Measurements from ENCODE around the gene IQGAP3.
"Not testable (repeated sequence)": the region's sequence is repeated elsewhere in the genome, so short reads cannot be mapped to it uniquely, and the experiment has no call there.

IQGAP3 gene

GRCh38 chr1:156591432-156592157, 19.2 kb upstream of the IQGAP3 start, which contains the start of gene NAXE:
Gene NAXE, plus strand, starts transcription at chr1:156591776. Its CDS starts 29 bp downstream, at chr1:156591805.
- peak within 1 kb of the TSS; percentile 80 for H3K4me3 ChIP-seq (ENCODE audit: low read length)
- no peak for TF ChIP-seq EZH2phosphoT487 (IDR thresholded peaks at IDR 0.05; ENCODE audit: low read depth)
- TF ChIP-seq, protein P1, sequence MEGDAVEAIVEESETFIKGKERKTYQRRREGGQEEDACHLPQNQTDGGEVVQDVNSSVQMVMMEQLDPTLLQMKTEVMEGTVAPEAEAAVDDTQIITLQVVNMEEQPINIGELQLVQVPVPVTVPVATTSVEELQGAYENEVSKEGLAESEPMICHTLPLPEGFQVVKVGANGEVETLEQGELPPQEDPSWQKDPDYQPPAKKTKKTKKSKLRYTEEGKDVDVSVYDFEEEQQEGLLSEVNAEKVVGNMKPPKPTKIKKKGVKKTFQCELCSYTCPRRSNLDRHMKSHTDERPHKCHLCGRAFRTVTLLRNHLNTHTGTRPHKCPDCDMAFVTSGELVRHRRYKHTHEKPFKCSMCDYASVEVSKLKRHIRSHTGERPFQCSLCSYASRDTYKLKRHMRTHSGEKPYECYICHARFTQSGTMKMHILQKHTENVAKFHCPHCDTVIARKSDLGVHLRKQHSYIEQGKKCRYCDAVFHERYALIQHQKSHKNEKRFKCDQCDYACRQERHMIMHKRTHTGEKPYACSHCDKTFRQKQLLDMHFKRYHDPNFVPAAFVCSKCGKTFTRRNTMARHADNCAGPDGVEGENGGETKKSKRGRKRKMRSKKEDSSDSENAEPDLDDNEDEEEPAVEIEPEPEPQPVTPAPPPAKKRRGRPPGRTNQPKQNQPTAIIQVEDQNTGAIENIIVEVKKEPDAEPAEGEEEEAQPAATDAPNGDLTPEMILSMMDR (IDR thresholded peaks at IDR 0.05; ENCODE audit: low read depth, low read length) = no peak; the same call in 1 of the 2 replicates
- peaks cover 17% of the 10 kb centered on the region for H3K4me1 ChIP-seq (ENCODE audit: low read length)
- peak within 1 kb of the TSS; percentile 89 for H2AFZ ChIP-seq (ENCODE audit: low read depth, low read length)
- H3K79me2 ChIP-seq (ENCODE audit: low read length) = peaks cover 18% of the 10 kb centered on the region
- peak within 1 kb of the TSS; percentile 91 for H3K4me2 ChIP-seq (ENCODE audit: low read length)
- peaks cover 39% of the 10 kb centered on the region for H3K36me3 ChIP-seq (replicated peaks; ENCODE audit: low read depth, low read length)
- H4K20me1 ChIP-seq (ENCODE audit: insufficient read depth, low read length) = no peaks in the 10 kb centered on the region
- peak within 1 kb of the TSS; percentile 45 for H3K27ac ChIP-seq (ENCODE audit: low read length)
- H3K27me3 ChIP-seq (ENCODE audit: low read depth, low read length) = no peaks in the 10 kb centered on the region
- H3K9ac ChIP-seq (ENCODE audit: low read length) = peak within 1 kb of the TSS; percentile 80
- H3K9me3 ChIP-seq (ENCODE audit: insufficient read depth, low read length) = no peaks in the 10 kb centered on the region

GRCh38 chr1:156591181-156591431, 18.7 kb upstream of the IQGAP3 start:
- peaks cover 18% of the 10 kb centered on the region for H3K79me2 ChIP-seq (ENCODE audit: low read length)
- no peaks in the 10 kb centered on the region for H3K9me3 ChIP-seq (ENCODE audit: insufficient read depth, low read length)
- H3K27me3 ChIP-seq (ENCODE audit: low read depth, low read length) = no peaks in the 10 kb centered on the region
- peak overlapping the region; percentile 80 for H3K9ac ChIP-seq (ENCODE audit: low read length)
- peaks cover 17% of the 10 kb centered on the region for H3K4me1 ChIP-seq (ENCODE audit: low read length)
- TF ChIP-seq EZH2phosphoT487 (IDR thresholded peaks at IDR 0.05; ENCODE audit: low read depth) = no peak
- TF ChIP-seq, protein P1 (IDR thresholded peaks at IDR 0.05; ENCODE audit: low read depth, low read length) = no peak
- peak overlapping the region; percentile 45 for H3K27ac ChIP-seq (ENCODE audit: low read length)
- H3K4me2 ChIP-seq (ENCODE audit: low read length) = peak overlapping the region; percentile 88
- peak overlapping the region; percentile 80 for H3K4me3 ChIP-seq (ENCODE audit: low read length)
- H4K20me1 ChIP-seq (ENCODE audit: insufficient read depth, low read length) = no peaks in the 10 kb centered on the region
- peak overlapping the region; percentile 89 for H2AFZ ChIP-seq (ENCODE audit: low read depth, low read length)
- H3K36me3 ChIP-seq (replicated peaks; ENCODE audit: low read depth, low read length) = peaks cover 34% of the 10 kb centered on the region

- H2AFZ ChIP-seq (ENCODE audit: low read depth, low read length) = peak overlapping the region; percentile 89
- peak overlapping the region; percentile 80 for H3K4me3 ChIP-seq (ENCODE audit: low read length)
- no peaks in the 10 kb centered on the region for H3K27me3 ChIP-seq (ENCODE audit: low read depth, low read length)
- peaks cover 29% of the 10 kb centered on the region for H3K36me3 ChIP-seq (replicated peaks; ENCODE audit: low read depth, low read length)
- no peak for TF ChIP-seq EZH2phosphoT487 (IDR thresholded peaks at IDR 0.05; ENCODE audit: low read depth)
- TF ChIP-seq, protein P1 (IDR thresholded peaks at IDR 0.05; ENCODE audit: low read depth, low read length) = no peak
- H3K4me1 ChIP-seq (ENCODE audit: low read length) = peaks cover 17% of the 10 kb centered on the region
- peak overlapping the region; percentile 45 for H3K27ac ChIP-seq (ENCODE audit: low read length)
- H3K79me2 ChIP-seq (ENCODE audit: low read length) = peaks cover 18% of the 10 kb centered on the region
- H3K9me3 ChIP-seq (ENCODE audit: insufficient read depth, low read length) = no peaks in the 10 kb centered on the region
- H4K20me1 ChIP-seq (ENCODE audit: insufficient read depth, low read length) = no peaks in the 10 kb centered on the region
- peak overlapping the region; percentile 88 for H3K4me2 ChIP-seq (ENCODE audit: low read length)
- H3K9ac ChIP-seq (ENCODE audit: low read length) = peak overlapping the region; percentile 80
Observed at GRCh38 chr1:156590326-156591180, 18.2 kb upstream of the IQGAP3 start.

GRCh38 chr1:156589546-156589945, 17.2 kb upstream of the IQGAP3 start:
- no peak overlapping the region for H2AFZ ChIP-seq (ENCODE audit: low read depth, low read length)
- TF ChIP-seq EZH2phosphoT487 (IDR thresholded peaks at IDR 0.05; ENCODE audit: low read depth) = no peak
- TF ChIP-seq, protein P1 (IDR thresholded peaks at IDR 0.05; ENCODE audit: low read depth, low read length) = no peak
- no peaks in the 10 kb centered on the region for H3K27me3 ChIP-seq (ENCODE audit: low read depth, low read length)
- H3K4me1 ChIP-seq (ENCODE audit: low read length) = peaks cover 19% of the 10 kb centered on the region
- peaks cover 20% of the 10 kb centered on the region for H3K36me3 ChIP-seq (replicated peaks; ENCODE audit: low read depth, low read length)
- H3K79me2 ChIP-seq (ENCODE audit: low read length) = peaks cover 18% of the 10 kb centered on the region
- no peak overlapping the region for H3K4me2 ChIP-seq (ENCODE audit: low read length)
- H3K4me3 ChIP-seq (ENCODE audit: low read length) = no peak overlapping the region
- no peak overlapping the region for H3K27ac ChIP-seq (ENCODE audit: low read length)
- H4K20me1 ChIP-seq (ENCODE audit: insufficient read depth, low read length) = no peaks in the 10 kb centered on the region
- H3K9ac ChIP-seq (ENCODE audit: low read length) = no peak overlapping the region
- no peaks in the 10 kb centered on the region for H3K9me3 ChIP-seq (ENCODE audit: insufficient read depth, low read length)

- not testable (repeated sequence) for H3K9ac ChIP-seq (ENCODE audit: low read length); H3K4me2 ChIP-seq (ENCODE audit: low read length); H4K20me1 ChIP-seq (ENCODE audit: insufficient read depth, low read length); H3K9me3 ChIP-seq (ENCODE audit: insufficient read depth, low read length); H3K27me3 ChIP-seq (ENCODE audit: low read depth, low read length); H3K4me3 ChIP-seq (ENCODE audit: low read length); H3K36me3 ChIP-seq (replicated peaks; ENCODE audit: low read depth, low read length); H3K27ac ChIP-seq (ENCODE audit: low read length); H2AFZ ChIP-seq (ENCODE audit: low read depth, low read length)
- H3K4me1 ChIP-seq (ENCODE audit: low read length) = peaks cover 22% of the 10 kb centered on the region
- H3K79me2 ChIP-seq (ENCODE audit: low read length) = peaks cover 13% of the 10 kb centered on the region
Observed at GRCh38 chr1:156587927-156588326, 15.6 kb upstream of the IQGAP3 start.
